Measurements from ENCODE around the gene LY6G6D.

The LY6G6D gene

DNA sequence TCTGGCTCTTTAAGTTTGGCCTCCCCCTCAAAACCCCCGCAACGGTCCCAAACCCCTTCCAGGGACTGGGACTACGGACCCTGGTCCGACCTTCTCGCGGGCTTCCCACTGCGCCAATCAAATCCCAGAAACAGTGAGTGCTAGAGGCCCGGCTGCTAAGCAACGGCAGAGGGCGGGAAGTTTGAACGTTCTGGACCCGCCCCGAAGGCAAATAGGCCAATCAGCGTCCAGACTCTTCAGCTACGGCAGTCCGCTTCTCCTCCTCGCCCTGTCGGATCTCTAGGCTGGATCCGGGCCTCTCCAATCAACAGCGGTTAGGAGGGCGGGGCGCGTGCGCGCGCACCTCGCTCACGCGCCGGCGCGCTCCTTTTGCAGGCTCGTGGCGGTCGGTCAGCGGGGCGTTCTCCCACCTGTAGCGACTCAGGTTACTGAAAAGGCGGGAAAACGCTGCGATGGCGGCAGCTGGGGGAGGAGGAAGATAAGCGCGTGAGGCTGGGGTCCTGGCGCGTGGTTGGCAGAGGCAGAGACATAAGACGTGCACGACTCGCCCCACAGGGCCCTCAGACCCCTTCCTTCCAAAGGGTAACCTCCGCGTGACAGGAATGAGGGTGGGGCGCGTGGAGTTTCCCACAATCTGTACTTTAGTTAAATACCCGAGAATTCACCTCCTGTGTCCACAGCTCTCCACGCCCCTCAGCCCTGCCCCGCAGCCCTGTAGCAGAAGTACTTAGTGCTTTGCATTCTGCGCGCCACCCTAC lies 24.7 kb downstream of the LY6G6D start, which contains the start of gene MSH5:
Gene MSH5, plus strand, starts transcription at position 367 of the 758 bp plus-strand sequence. CDS start 462 bp downstream, outside the sequence.
- H3K9me2 ChIP-seq (ENCODE audit: low read depth, low read length) = no peaks in the 10 kb centered on the region
- no peaks in the 10 kb centered on the region for H4K20me1 ChIP-seq (ENCODE audit: insufficient read depth, low read length)
- 0 out of 2 replicates have a peak, but pooled peaks cover 3% of the 10 kb centered on the region for H3F3A ChIP-seq (ENCODE audit: insufficient read depth, low read length)
- peak within 1 kb of the TSS; percentile 94 for H3K27ac ChIP-seq (ENCODE audit: low read depth, low read length, poor library complexity, severe bottlenecking)
- peak within 1 kb of the TSS; percentile 87 for H3K9ac ChIP-seq (ENCODE audit: low read length)
- H2AFZ ChIP-seq (ENCODE audit: low read length) = no peak within 1 kb of the TSS
- H3K4me3 ChIP-seq (ENCODE audit: low read depth, low read length, poor library complexity, severe bottlenecking) = peak within 1 kb of the TSS; percentile 68
- no peaks in the 10 kb centered on the region for H3K27me3 ChIP-seq (ENCODE audit: insufficient read depth, low read length)
- no peaks in the 10 kb centered on the region for H3K9me3 ChIP-seq (ENCODE audit: low read length)
- peaks cover 10% of the 10 kb centered on the region; the same call in 1 of the 2 replicates for H3K79me2 ChIP-seq (ENCODE audit: insufficient read depth, low read length)
- peaks cover 47% of the 10 kb centered on the region for H3K4me1 ChIP-seq (ENCODE audit: insufficient read depth, low read length, severe bottlenecking)
- H3K4me2 ChIP-seq (ENCODE audit: low read length) = peak within 1 kb of the TSS; percentile 89
- no peak for TF ChIP-seq EZH2 (IDR thresholded peaks at IDR 0.05; ENCODE audit: borderline replicate concordance, low read length)
- TF ChIP-seq, protein P1, sequence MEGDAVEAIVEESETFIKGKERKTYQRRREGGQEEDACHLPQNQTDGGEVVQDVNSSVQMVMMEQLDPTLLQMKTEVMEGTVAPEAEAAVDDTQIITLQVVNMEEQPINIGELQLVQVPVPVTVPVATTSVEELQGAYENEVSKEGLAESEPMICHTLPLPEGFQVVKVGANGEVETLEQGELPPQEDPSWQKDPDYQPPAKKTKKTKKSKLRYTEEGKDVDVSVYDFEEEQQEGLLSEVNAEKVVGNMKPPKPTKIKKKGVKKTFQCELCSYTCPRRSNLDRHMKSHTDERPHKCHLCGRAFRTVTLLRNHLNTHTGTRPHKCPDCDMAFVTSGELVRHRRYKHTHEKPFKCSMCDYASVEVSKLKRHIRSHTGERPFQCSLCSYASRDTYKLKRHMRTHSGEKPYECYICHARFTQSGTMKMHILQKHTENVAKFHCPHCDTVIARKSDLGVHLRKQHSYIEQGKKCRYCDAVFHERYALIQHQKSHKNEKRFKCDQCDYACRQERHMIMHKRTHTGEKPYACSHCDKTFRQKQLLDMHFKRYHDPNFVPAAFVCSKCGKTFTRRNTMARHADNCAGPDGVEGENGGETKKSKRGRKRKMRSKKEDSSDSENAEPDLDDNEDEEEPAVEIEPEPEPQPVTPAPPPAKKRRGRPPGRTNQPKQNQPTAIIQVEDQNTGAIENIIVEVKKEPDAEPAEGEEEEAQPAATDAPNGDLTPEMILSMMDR (IDR thresholded peaks at IDR 0.05; ENCODE audit: low read length) = no peak
- H3K36me3 ChIP-seq (ENCODE audit: insufficient read depth, low read length) = peaks cover 33% of the 10 kb centered on the region

DNA sequence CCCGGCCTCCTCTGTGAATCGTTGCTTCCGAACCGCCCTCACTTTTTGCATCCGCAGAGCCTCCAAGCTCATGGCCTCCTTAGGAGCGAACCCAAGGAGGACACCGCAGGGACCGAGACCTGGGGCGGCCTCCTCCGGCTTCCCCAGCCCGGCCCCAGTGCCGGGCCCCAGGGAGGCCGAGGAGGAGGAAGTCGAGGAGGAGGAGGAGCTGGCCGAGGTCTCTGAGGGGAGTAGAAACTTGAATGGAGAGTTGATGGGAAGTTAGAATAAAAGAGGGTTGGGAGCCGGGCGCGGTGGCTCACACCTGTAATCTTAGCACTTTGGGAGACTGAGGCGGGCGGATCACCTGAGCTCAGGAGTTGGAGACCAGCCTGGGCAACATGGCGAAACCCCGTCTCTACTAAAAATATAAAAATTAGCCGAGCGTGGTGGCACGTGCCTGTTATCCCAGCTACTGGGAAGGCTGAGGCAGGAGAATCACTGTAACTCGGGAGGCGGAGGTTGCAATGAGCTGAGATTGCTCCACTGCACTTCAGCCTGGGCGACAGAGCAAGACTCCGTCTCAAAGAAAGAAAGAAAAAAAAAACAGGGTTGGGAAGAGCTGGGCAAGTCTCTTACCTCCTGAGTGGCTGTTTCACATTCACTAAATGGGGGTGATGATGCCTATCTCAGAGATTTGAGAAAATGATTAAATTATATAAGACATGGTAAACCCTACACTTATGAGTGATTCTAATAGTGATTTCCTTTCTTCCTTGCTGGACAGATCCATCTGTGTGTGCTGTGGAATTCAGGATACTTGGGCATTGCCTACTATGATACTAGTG lies 25.5 kb downstream of the LY6G6D start:
- Histone ChIP-seq H3K4me1 (ENCODE audit: insufficient read depth, low read length, severe bottlenecking) (peaks cover 43% of the 10 kb centered on the region), H3K27ac (ENCODE audit: low read depth, low read length, poor library complexity, severe bottlenecking) (peak overlapping the region; percentile 85), H3K9ac (ENCODE audit: low read length) (peak overlapping the region; percentile 86), H3K4me2 (ENCODE audit: low read length) (peak overlapping the region; percentile 89), H3K79me2 (ENCODE audit: insufficient read depth, low read length) (peaks cover 7% of the 10 kb centered on the region; the same call in 1 of the 2 replicates), H3K9me3 (ENCODE audit: low read length) (no peaks in the 10 kb centered on the region), H4K20me1 (ENCODE audit: insufficient read depth, low read length) (no peaks in the 10 kb centered on the region), H2AFZ (ENCODE audit: low read length) (no peak overlapping the region), H3K36me3 (ENCODE audit: insufficient read depth, low read length) (peaks cover 38% of the 10 kb centered on the region), H3K9me2 (ENCODE audit: low read depth, low read length) (no peaks in the 10 kb centered on the region), H3F3A (ENCODE audit: insufficient read depth, low read length) (0 out of 2 replicates have a peak, but pooled peaks cover 3% of the 10 kb centered on the region), H3K4me3 (ENCODE audit: low read depth, low read length, poor library complexity, severe bottlenecking) (peak overlapping the region; percentile 68), H3K27me3 (ENCODE audit: insufficient read depth, low read length) (no peaks in the 10 kb centered on the region)
- TF ChIP-seq, protein P1 (IDR thresholded peaks at IDR 0.05; ENCODE audit: low read length) = no peak
- no peak for TF ChIP-seq EZH2 (IDR thresholded peaks at IDR 0.05; ENCODE audit: borderline replicate concordance, low read length)

DNA sequence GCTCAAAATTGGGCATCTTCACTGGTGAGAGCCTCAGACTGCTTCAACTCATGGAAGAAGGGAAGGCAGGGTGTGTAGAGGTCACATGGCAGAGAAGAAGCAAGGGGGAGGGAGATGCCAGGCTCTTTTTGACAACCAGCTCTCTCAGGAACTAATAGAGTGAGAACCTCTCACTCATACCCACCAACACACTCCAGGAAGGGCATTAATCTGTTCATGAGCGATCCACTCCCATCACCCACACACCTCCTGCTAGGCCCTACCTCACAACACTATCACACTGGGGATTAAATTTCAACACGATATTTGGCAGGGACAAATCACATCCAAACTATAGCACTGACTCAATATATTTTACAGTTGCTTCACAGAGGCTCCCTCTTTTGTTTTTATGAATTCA lies 26.7 kb downstream of the LY6G6D start:
- Histone ChIP-seq H3K27ac (ENCODE audit: low read depth, low read length, poor library complexity, severe bottlenecking) (peak overlapping the region; percentile 1), H3K4me3 (ENCODE audit: low read depth, low read length, poor library complexity, severe bottlenecking) (no peak overlapping the region), H3K79me2 (ENCODE audit: insufficient read depth, low read length) (0 out of 2 replicates have a peak, but pooled peaks cover under 1% of the 10 kb centered on the region), H3K9ac (ENCODE audit: low read length) (no peak overlapping the region), H3K9me3 (ENCODE audit: low read length) (no peaks in the 10 kb centered on the region), H4K20me1 (ENCODE audit: insufficient read depth, low read length) (no peaks in the 10 kb centered on the region), H3K27me3 (ENCODE audit: insufficient read depth, low read length) (no peaks in the 10 kb centered on the region), H3K9me2 (ENCODE audit: low read depth, low read length) (no peaks in the 10 kb centered on the region), H3K4me2 (ENCODE audit: low read length) (no peak overlapping the region), H3K36me3 (ENCODE audit: insufficient read depth, low read length) (peaks cover 39% of the 10 kb centered on the region), H3K4me1 (ENCODE audit: insufficient read depth, low read length, severe bottlenecking) (peaks cover 38% of the 10 kb centered on the region), H3F3A (ENCODE audit: insufficient read depth, low read length) (0 out of 2 replicates have a peak, but pooled peaks cover 3% of the 10 kb centered on the region), H2AFZ (ENCODE audit: low read length) (no peak overlapping the region)
- TF ChIP-seq, protein P1 (IDR thresholded peaks at IDR 0.05; ENCODE audit: low read length) = no peak
- TF ChIP-seq EZH2 (IDR thresholded peaks at IDR 0.05; ENCODE audit: borderline replicate concordance, low read length) = no peak

Data from OCI-LY1 (cell line).